ENCODE measurements around the gene UBE2D2.
A peak's percentile ranks its signal among the peaks of the same experiment; 100 is the strongest.

The UBE2D2 gene

DNA sequence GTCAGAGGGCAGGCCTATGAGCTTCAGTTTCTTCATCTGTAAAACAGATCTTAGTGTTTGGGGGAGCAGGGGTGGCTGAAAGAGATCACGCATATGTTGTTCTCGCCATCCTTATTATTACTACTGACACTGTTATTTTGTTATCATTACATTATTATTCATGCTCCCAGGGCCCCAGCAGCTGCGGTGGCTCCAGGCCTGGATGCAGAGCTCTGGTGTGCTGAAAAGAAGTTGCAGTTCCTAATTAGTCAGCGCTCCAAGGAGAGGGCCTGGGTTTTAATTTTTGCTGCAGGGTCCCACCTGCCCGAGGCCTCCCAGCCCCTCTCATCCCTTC is 106.6 kb downstream of the UBE2D2 start:
- TF ChIP-seq, protein P1, sequence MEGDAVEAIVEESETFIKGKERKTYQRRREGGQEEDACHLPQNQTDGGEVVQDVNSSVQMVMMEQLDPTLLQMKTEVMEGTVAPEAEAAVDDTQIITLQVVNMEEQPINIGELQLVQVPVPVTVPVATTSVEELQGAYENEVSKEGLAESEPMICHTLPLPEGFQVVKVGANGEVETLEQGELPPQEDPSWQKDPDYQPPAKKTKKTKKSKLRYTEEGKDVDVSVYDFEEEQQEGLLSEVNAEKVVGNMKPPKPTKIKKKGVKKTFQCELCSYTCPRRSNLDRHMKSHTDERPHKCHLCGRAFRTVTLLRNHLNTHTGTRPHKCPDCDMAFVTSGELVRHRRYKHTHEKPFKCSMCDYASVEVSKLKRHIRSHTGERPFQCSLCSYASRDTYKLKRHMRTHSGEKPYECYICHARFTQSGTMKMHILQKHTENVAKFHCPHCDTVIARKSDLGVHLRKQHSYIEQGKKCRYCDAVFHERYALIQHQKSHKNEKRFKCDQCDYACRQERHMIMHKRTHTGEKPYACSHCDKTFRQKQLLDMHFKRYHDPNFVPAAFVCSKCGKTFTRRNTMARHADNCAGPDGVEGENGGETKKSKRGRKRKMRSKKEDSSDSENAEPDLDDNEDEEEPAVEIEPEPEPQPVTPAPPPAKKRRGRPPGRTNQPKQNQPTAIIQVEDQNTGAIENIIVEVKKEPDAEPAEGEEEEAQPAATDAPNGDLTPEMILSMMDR (conservative IDR thresholded peaks at IDR 0.05) = no peak
- peak overlapping the region; percentile 79 for H3K27ac ChIP-seq

DNA sequence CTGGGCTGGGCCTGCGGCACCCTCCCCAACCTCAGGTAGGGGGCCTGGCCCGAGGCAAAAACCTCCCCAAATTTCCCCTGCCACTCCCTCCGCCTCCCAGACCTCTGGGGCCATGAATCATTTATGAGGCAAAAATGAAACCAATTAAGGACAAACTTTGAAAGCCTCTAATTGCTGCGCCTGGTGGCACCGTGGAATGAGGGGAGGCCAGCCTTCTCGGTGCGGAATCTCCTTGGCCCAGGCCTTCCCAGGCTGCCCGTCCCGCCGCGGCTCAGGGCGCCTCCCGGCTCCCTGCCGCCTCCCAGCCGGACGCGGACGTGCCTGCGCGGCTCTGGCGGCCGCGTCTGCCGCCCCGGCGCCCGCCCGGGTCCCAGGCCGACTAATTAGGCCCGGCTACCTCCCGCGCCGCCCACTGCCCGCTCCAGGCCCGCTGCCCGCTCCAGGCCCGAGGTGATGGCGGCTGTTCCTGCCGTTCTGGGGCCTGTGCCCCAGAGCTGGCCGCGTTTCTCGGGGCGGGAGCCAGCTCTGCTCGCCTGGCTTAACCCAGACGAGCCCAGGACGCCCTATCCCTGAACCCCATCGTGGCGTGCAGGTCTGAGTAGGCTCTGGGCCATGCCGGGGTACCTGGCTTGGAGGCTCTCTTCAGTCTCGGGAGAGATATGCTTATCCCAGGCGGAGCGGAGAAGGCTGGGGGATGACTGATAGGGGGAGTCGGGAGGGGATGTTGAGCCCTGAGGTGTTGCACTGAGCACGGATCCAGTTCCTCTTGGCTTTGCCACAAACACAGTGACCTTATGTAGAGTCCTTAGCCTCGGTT is 107.1 kb downstream of the UBE2D2 start:
- TF ChIP-seq, protein P1 (conservative IDR thresholded peaks at IDR 0.05) = no peak
- peak overlapping the region; percentile 79 for H3K27ac ChIP-seq

DNA sequence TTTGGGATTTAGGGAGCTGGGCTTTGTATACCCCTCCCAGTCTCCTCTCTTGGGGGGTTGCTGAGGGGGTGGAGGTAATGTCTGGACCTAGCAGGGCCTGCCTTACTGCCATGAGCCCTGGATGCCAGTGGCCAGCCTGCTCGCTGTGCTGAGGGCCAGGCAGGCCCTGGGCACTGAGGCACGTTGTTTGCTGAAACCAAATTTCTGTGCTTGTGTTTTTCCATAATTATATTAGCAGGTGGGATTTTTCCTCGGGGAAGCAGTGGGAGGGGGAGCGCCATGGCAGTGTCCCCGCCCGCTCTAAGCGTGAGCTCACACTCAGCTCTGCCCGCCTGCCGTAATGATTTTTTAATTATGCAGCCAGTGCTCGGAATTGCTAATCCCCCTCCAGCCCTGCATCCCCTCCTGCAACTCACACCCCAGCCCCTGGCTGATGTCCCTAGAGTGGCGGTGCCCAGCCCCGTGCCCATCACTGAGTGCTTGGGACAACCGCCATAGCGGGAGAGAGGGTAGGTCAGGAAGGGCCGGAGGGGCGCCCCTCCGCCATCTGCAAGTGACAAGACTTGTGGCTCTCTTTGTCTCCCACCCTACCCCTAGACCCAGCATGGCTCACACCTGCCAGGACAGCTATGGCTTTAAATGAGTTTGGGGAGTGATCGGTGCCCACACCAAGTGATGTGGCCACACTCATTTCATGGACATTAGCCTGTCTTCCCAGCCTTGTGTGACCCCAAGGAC is 108.0 kb downstream of the UBE2D2 start:
- TF ChIP-seq, protein P1 (conservative IDR thresholded peaks at IDR 0.05) = no peak

DNA sequence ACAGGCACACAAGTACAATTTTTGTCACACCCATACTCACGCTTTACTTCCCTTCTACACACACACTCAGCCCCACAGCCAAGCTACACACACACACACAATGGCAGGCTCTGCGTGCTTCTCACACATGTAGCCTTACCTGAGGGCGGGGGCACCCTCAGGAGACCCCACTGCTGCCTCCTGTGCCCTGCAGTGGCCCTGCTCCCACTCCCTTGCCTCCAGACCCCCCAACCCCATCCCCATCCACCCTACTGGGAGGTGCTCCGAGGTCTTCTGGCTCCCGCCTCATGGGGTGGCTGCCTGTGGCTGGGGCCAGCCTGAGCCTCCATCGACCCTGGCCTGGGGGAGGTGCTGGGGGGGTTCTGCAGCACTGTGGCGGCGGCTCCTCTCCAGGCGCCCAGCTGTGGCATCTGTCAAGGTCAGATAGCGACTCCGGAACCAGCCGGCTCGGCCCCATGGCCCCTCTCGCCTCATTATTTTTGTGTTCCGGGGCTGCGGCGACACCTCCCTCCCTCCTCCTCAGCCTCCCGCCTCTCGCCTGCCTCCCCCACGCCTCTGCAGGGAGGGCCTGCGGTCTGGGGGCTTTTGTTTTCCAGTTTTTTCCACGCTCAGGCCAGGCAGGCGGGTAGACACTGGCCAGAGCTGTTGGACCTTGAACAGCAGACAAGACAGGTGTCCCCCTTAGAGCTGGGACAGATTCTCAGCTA is 108.7 kb downstream of the UBE2D2 start:
- no peak overlapping the region for H3K27ac ChIP-seq
- TF ChIP-seq, protein P1 (conservative IDR thresholded peaks at IDR 0.05) = no peak

More for the DNA sequence above, 108.0 kb downstream of the UBE2D2 start:
- H3K27ac ChIP-seq = peak overlapping the region; percentile 79

DNA sequence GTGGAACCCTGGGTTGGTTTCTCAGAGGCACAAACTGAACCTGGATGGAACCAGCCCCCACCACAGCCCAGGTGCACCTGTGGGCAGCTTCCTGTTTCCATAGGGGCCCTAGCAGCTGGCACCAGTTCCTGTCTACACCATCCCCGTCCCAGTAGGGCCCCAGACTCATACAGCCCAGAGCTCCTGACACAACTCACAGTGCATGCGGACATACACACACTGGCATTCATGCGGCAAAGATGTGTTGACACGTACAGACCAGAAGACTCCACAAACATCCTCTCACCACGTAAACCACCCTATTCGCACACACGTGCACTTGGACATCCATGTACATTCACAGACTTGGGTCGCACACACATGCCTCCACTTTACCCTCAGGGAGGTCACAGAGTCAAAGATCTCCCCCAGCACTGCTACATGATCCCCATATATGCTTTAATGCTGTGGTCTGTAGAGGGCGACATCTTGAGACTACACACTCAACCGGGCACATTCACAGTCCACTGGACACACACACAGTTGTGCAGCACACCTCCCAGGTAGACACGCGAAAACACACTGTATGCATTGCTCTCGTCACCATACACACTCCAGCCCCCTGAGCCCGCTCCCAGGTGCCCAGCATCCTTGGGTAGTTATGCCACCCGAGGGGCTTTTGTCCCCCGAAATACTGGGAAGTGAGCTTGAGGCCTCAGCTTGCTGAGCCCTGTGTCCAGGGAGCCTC is 109.4 kb downstream of the UBE2D2 start:
- TF ChIP-seq, protein P1 (conservative IDR thresholded peaks at IDR 0.05) = no peak

DNA sequence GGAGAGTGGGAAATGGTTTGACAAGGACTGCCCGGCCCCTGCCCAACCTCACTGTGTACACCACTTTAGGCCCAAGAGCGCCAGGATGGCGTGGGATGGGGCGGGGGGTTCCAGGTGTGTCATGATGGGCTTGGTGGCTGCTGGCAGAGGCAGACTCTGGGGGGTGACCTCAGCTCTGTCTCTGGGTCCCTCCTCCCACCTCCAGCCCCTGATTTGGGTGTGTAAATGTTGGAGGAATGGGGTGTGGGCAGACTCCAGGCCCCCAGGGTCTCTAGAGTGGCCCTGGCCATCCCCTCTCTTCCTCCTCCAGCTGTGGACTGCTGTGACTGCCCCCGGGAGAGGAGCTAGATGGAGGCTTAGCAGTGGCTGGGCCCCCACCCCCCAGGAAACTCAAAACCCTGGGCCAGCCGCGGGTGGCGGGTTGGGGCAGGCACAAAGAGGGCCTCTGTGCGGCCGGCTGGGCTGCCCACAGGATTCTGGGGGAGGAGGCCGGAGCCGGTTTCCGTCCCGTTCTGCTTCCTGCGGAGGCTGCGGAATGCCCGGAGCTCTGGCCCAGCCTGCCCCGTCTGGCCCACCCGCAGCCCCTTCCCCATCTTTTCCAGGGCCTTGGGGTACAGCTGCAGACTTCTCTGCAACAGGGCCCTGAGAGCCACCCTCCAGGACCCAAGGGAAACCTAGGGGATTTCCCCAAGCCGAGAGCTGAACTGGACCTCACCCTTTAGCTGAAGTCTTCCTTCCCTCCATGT is 110.1 kb downstream of the UBE2D2 start:
- TF ChIP-seq, protein P1 (conservative IDR thresholded peaks at IDR 0.05) = no peak

More for the DNA sequence above, 109.4 kb downstream of the UBE2D2 start:
- no peak overlapping the region for H3K27ac ChIP-seq

More for the DNA sequence above, 110.1 kb downstream of the UBE2D2 start:
- no peak overlapping the region for H3K27ac ChIP-seq

Data from VCaP (cell line).